ENCODE data around the gene SLC25A10.

GRCh38 chr17:81700353-81701287 lies 11.5 kb upstream of the SLC25A10 start:
- TF ChIP-seq, protein P1, sequence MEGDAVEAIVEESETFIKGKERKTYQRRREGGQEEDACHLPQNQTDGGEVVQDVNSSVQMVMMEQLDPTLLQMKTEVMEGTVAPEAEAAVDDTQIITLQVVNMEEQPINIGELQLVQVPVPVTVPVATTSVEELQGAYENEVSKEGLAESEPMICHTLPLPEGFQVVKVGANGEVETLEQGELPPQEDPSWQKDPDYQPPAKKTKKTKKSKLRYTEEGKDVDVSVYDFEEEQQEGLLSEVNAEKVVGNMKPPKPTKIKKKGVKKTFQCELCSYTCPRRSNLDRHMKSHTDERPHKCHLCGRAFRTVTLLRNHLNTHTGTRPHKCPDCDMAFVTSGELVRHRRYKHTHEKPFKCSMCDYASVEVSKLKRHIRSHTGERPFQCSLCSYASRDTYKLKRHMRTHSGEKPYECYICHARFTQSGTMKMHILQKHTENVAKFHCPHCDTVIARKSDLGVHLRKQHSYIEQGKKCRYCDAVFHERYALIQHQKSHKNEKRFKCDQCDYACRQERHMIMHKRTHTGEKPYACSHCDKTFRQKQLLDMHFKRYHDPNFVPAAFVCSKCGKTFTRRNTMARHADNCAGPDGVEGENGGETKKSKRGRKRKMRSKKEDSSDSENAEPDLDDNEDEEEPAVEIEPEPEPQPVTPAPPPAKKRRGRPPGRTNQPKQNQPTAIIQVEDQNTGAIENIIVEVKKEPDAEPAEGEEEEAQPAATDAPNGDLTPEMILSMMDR (conservative IDR thresholded peaks at IDR 0.05): no peak
- TF ChIP-seq ZFX (IDR thresholded peaks at IDR 0.05): no peak

Data from C4-2B (cell line).